HL-60/S4 treated with phorbol 12-myristate 13-acetate at 8.2 ng/mL for 4 days and 3 days (cell line): ENCODE results near the gene MTR.
"Not testable (repeated sequence)": the region's sequence is repeated elsewhere in the genome, so short reads cannot be mapped to it uniquely, and the experiment has no call there.

Experiments used
- in situ Hi-C: fragments of 300-500 bp; cut with MboI; formaldehyde crosslinking; loops from 2 replicates; pipeline ENCODE4 v1.15.0; 2022; ENCODE audit warnings: low sequenced_read_pairs

MTR gene

DNA sequence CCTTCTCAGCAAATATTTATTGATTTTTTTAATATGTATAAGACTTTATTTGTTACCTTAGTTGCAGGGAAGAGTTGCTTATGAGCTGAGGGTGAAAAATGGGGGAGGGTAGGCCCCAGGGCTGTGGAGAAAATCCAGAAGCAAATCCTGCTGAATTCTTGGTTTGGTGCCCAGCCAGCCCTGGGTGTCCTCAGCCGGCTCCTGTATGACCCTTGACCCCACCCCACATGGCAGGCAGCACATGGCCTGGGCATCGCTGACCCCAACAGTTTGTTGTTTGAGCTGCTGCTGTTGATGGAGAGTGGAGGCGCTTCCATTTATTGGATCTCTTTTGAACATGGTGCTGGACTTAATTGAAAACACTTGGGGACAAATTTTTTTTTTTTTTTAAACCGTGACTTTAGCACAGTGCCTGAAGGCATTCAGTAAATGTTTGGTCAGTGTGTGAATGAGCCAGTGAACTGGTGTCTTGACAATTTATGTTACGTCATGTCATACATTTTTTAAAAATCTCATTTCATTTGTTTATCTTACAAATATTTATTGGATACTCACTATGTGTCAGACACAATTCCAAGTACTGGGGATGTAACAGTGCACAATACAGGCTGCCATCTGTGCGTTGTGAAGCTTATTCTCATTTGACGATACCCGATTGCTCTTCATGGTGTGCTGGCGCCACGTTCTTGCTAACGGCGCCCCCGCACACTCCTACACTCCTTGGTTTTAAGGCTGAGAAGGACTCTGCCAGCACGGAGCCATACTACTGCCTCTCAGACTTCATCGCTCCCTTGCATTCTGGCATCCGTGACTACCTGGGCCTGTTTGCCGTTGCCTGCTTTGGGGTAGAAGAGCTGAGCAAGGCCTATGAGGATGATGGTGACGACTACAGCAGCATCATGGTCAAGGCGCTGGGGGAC lies 98.8 kb downstream of the MTR start:
- in situ Hi-C loops: no loop called here

GRCh38 chr1:236895665-236896387 lies 100.7 kb downstream of the MTR start:
- in situ Hi-C loops: no loop called here

GRCh38 chr1:236896716-236897115 lies 101.6 kb downstream of the MTR start:
- in situ Hi-C loops: no loop called here

GRCh38 chr1:236904892-236905741 lies 110.0 kb downstream of the MTR start:
- in situ Hi-C loops: no loop called here

DNA sequence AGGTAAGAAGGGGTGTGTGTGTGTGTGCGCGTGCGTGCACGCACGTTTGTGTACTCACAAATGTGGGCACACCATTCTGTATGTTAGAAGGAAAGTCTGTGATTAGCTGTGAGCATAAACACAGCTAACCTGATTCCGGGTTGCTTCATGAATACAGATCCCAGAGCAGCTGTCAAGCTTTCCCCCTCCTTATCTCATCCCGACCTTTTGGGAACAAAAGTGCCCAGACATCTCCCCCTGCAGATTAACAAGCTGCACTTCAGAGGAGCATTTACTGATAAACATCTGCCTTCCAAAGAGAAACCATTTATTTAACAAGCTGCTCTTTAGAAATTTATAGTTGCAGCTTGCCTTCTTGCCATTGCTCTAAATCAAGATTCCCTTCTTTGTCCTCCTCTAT lies 112.1 kb downstream of the MTR start:
- in situ Hi-C loops: no loop called here

GRCh38 chr1:236908669-236909068 lies 113.6 kb downstream of the MTR start:
- in situ Hi-C loops: no loop called here

- in situ Hi-C loops: not testable (repeated sequence)
These were observed 116.0 kb downstream of the MTR start for GRCh38 chr1:236911047-236911446.

- in situ Hi-C loops: no loop called here
These were observed 118.4 kb downstream of the MTR start for GRCh38 chr1:236913371-236914037.

GRCh38 chr1:236914375-236914774 lies 119.3 kb downstream of the MTR start:
- in situ Hi-C loops: no loop called here

- in situ Hi-C loops: no loop called here
These were observed 121.2 kb downstream of the MTR start for GRCh38 chr1:236916131-236916800.

GRCh38 chr1:236917448-236917847 lies 122.4 kb downstream of the MTR start:
- in situ Hi-C loops: no loop called here

- in situ Hi-C loops: no loop called here
These were observed 125.3 kb downstream of the MTR start for GRCh38 chr1:236920286-236920894.

GRCh38 chr1:236921610-236922009 lies 126.5 kb downstream of the MTR start:
- in situ Hi-C loops: no loop called here

- in situ Hi-C loops: no loop called here
These were observed 127.1 kb downstream of the MTR start for GRCh38 chr1:236922190-236922589.

DNA sequence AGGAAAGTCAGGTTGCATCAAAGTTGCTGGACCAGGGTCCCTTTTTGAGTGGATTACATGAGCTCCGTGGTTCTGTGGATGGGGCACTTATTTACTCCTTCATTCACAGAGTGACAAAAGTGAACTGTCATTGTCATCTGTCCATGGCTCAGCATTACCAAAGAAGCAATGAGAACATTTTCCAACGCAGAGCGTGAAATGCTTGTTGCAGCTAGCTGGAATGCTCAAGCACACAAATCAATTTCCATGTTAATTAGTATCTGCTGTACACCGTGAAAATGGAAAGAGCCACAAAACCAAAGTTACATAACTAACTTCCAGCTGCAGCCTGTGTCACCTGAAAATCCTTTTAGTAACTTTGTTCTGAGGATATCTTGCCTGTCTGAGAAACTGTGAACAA lies 130.3 kb downstream of the MTR start:
- in situ Hi-C loops: no loop called here

DNA sequence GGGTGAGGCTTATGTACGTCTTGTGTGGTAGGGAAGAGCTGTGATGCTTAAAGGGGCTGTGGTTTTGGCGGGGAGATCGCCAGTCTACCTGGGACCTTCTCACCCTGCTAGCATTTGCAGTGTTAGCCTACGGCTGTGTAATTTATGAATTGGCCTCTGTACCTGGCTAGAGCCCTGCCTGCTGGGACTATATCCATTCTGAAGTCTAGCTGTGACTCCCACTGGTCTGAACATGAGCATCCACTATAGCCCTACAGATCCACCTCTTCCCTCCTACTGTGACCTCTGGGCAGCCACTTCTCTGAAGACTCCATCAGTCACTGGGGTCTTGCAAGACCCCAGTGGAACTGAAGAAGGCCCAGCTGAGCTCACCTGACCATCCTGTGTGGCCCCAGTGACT lies 135.4 kb downstream of the MTR start:
- in situ Hi-C loops: no loop called here

DNA sequence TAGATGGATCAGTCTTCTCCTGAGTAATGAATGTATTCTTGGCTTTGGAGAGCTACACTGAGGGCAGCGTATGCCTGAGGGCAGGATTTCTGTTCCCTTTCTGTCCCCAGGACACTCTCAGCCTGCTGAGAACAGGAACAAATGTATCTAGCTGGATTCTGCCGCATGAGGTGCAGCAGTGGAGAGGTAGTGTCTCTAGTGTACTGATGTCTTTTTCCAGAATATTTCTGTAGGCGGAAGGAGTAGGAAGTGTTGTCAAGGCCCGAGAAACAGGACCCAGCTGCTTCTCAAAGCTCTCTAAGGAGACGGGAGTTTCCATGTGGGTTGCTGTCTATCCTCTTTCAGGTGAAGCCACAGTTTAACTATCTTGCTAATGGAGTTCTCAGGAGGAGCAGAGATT lies 143.7 kb downstream of the MTR start:
- in situ Hi-C loops: no loop called here

GRCh38 chr1:236942431-236942830 lies 147.3 kb downstream of the MTR start:
- in situ Hi-C loops: no loop called here

GRCh38 chr1:236944556-236944955 lies 149.5 kb downstream of the MTR start:
- in situ Hi-C loops: no loop called here

DNA sequence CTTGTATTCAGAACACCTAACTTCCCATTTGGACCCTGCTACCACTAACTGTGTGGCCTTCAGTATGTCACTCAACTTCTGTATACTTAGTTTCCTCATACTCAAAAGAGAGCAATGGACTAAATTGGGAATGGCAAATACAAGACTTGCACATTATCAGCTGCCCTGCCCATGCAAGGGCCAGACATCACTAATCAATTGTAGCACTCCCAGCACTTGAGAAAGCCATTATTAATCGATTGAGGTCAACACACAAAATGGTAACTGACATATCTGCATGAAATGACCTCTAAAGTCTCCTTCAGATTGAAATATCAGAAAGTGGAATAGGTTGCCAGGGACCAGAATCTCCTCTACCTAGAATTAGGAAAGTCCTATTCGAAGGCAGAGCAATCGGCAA lies 149.9 kb downstream of the MTR start:
- in situ Hi-C loops: no loop called here
